GM12878 (cell line): ENCODE measurements around the gene VCX2. TPM values are rescaled to one million over a fixed set of nuclear protein-coding genes. Genes with fewer than 3 reads are reported as not detected.
"Not testable (repeated sequence)": the region's sequence is repeated elsewhere in the genome, so short reads cannot be mapped to it uniquely, and the experiment has no call there.

Experiments used
- ATAC-seq: fragments of 200-7000 bp; cut with Tn5 transposase; 3 replicates; pipeline ENCODE4 v1.9.1; 2020; ENCODE audit warnings: mild to moderate bottlenecking, moderate library complexity
- BruUV-seq: library from RNA; stranded (reverse); fragments of 400-500 nt; replicated peaks from 2 replicates; lab custom pipeline; 2021; lab: Mats Ljungman, UMichigan
- CTCF ChIA-PET: fragments of 300-600 bp; sonication (Branson Sonifier 250); formaldehyde crosslinking; extraction: SDS; loops from one replicate; lab custom pipeline; 2021; ENCODE audit warnings: inconsistent platforms; lab: Yijun Ruan, JAX
- POLR2A ChIA-PET: fragments of 350-600 bp; formaldehyde crosslinking; extraction: SDS; loops from one replicate; lab custom pipeline; 2021; ENCODE audit warnings: inconsistent platforms; lab: Charles Lee
- RAD21 ChIA-PET: fragments of 300-600 bp; sonication (Branson Sonifier 250); formaldehyde crosslinking; loops from one replicate; lab custom pipeline; 2023; ENCODE audit warnings: antibody characterized with exemption; ENCODE audit not compliant: unreplicated experiment; lab: Charles Lee
- SMC1A ChIA-PET: fragments of 300-600 bp; sonication (Branson Sonifier 250); formaldehyde crosslinking; loops from one replicate; lab custom pipeline; 2023; ENCODE audit not compliant: unreplicated experiment, uncharacterized antibody; lab: Charles Lee
- DNase-seq: peaks from one replicate; pipeline ENCODE4 v3.0.0-alpha.2; 2011; ENCODE audit warnings: low read depth, low spot score
- FAIRE-seq: peaks from 3 replicates; lab custom pipeline; 2011; peaks lifted over from hg19 to GRCh38; lab: Jason Lieb, UNC
- H2AFZ ChIP-seq: 2 replicates; pipeline ENCODE4 v1.6.0; 2011; ENCODE audit warnings: low read depth, low read length, control low read depth; ENCODE audit not compliant: control insufficient read depth
- H3K27ac ChIP-seq: 2 replicates; pipeline ENCODE4 v1.5.1; 2011; ENCODE audit warnings: control low read depth; ENCODE audit not compliant: control insufficient read depth, insufficient read depth
- H3K27me3 ChIP-seq, 2 experiments: replicated peaks in 1 of 2; 2 replicates each; pipeline versions ENCODE4 v1.6.0 to v1.6.1; 2011; ENCODE audit warnings: low read length in 1 of 2; ENCODE audit not compliant: control insufficient read depth in 2 of 2, insufficient read depth in 2 of 2
- H3K36me3 ChIP-seq, 2 experiments: 2 replicates each; pipeline ENCODE4 v1.5.1; 2011; ENCODE audit warnings: low read length in 1 of 2; ENCODE audit not compliant: control insufficient read depth in 2 of 2, insufficient read depth in 2 of 2
- H3K4me1 ChIP-seq: 2 replicates; pipeline ENCODE4 v1.6.1; 2011; ENCODE audit warnings: mild to moderate bottlenecking, low read length, moderate library complexity, mixed read lengths; ENCODE audit not compliant: control insufficient read depth, insufficient read depth
- H3K4me2 ChIP-seq: 2 replicates; pipeline ENCODE4 v1.6.0; 2011; ENCODE audit warnings: control low read depth; ENCODE audit not compliant: control insufficient read depth, insufficient read depth
- H3K4me3 ChIP-seq: fragments of 200-600 bp; sonication (generic); 2 replicates; pipeline ENCODE4 v1.5.1; 2016
- H3K79me2 ChIP-seq: 2 replicates; pipeline ENCODE4 v1.6.0; 2011; ENCODE audit warnings: low read length; ENCODE audit not compliant: control insufficient read depth, insufficient read depth
- H3K9ac ChIP-seq: 2 replicates; pipeline ENCODE4 v1.8.0; 2011; ENCODE audit warnings: low read length, control low read depth, mixed read lengths; ENCODE audit not compliant: control insufficient read depth, insufficient read depth
- H3K9me3 ChIP-seq: replicated peaks from 3 replicates; pipeline ENCODE4 v1.5.1; 2011; ENCODE audit warnings: mild to moderate bottlenecking, low read length; ENCODE audit not compliant: control insufficient read depth, insufficient read depth
- H4K20me1 ChIP-seq: 2 replicates; pipeline ENCODE4 v1.6.0; 2011; ENCODE audit not compliant: control insufficient read depth, insufficient read depth
- CHD1 ChIP-seq: IDR thresholded peaks from 2 replicates; pipeline ENCODE4 v1.6.1; 2012; ENCODE audit warnings: low read depth, low read length, improper control_type of control experiment
- EZH2 ChIP-seq: IDR thresholded peaks from 2 replicates; pipeline ENCODE4 v1.6.1; 2012; ENCODE audit warnings: low read depth, mild to moderate bottlenecking, control low read depth, inconsistent platforms, low read length, borderline replicate concordance; ENCODE audit not compliant: control insufficient read depth
- IRF5 ChIP-seq: fragments of 450-650 bp; IDR thresholded peaks from 2 replicates; pipeline ENCODE4 v1.6.1; 2017; ENCODE audit warnings: borderline replicate concordance
- MTA3 ChIP-seq: IDR thresholded peaks from 2 replicates; pipeline ENCODE4 v1.6.1; 2012; ENCODE audit warnings: low read length, inconsistent platforms, borderline replicate concordance
- ZNF384 ChIP-seq: IDR thresholded peaks from 2 replicates; pipeline ENCODE4 v1.6.1; 2012; ENCODE audit warnings: low read depth, mild to moderate bottlenecking, low read length, improper control_type of control experiment, borderline replicate concordance
- WGBS: methylation state at CpG from one replicate; pipeline ENCODE4 v1.1.6; 2016; ENCODE audit warnings: low lambda C conversion rate; ENCODE audit not compliant: insufficient replicate concordance, insufficient coverage; ENCODE audit errors: missing lambda C conversion rate; 5-methylcytosine and 5-hydroxymethylcytosine counted together
- in situ Hi-C: fragments of 300-500 bp; cut with MboI; formaldehyde crosslinking; loops from 9 replicates; pipeline ENCODE4 v1.14.3; 2018; ENCODE audit warnings: mixed read lengths
- intact Hi-C: fragments of 100-400 bp; cut with micrococcal nuclease; formaldehyde crosslinking; loops from one replicate; pipeline ENCODE4 v1.14.2; 2022; ENCODE audit not compliant: unreplicated experiment
- polyA plus RNA-seq, 11 experiments: library from polyadenylated mRNA; depleted of rRNA in 4 of 11; unstranded in 6 of 11; stranded (reverse) in 5 of 11; fragments of >200 nt; fragmentation: Nextera tagmentation in 4 of 11; fragmentation: Illumina TruSeq in 1 of 11; extraction: Ambion mirVana in 4 of 11; extraction: Trizol in 1 of 11; gene quantifications; 1 replicate in 1 of 11; 2 replicates in 10 of 11; pipeline versions ENCODE4 v1.2.1 to v1.2.3, GENCODE V29; 2011 to 2016; ENCODE audit warnings: inconsistent platforms in 2 of 11, missing spikeins in 2 of 11, low read depth in 1 of 11
- total RNA-seq, 4 experiments: library from RNA; depleted of rRNA in 3 of 4; stranded (reverse); fragments of >200 nt in 3 of 4; fragmentation: Illumina TruSeq in 1 of 4; extraction: Trizol in 1 of 4; gene quantifications; 2 replicates each; pipeline versions ENCODE4 v1.2.1 to v1.2.3, GENCODE V29; 2013 to 2021

VCX2 gene
- total and polyA plus RNA-seq, 10 of the 15 experiments (the other 5 are each of a cell fraction or from before 2014, with no cell fraction given): not detected

- POLR2A ChIA-PET, H2AFZ ChIP-seq, RAD21 ChIA-PET, H3K27ac ChIP-seq, ATAC-seq, H3K27me3 ChIP-seq, H3K9me3 ChIP-seq, BruUV-seq, DNase-seq, H4K20me1 ChIP-seq, H3K4me2 ChIP-seq, SMC1A ChIA-PET, H3K79me2 ChIP-seq, H3K4me1 ChIP-seq, H3K36me3 ChIP-seq, FAIRE-seq, H3K4me3 ChIP-seq, in situ Hi-C loops, H3K9ac ChIP-seq, intact Hi-C loops: not testable (repeated sequence)
- WGBS: 70% methylated on average over 7 of the region's 7 CpGs
- CTCF ChIA-PET: interaction anchor here (0.6 kb wide), 1 partner anchor 134 kb away, joined by 3 read pairs; no protein-coding TSS in a partner anchor
These were observed 17.1 kb downstream of the VCX2 start for GRCh38 chrX:8154011-8154410.

DNA sequence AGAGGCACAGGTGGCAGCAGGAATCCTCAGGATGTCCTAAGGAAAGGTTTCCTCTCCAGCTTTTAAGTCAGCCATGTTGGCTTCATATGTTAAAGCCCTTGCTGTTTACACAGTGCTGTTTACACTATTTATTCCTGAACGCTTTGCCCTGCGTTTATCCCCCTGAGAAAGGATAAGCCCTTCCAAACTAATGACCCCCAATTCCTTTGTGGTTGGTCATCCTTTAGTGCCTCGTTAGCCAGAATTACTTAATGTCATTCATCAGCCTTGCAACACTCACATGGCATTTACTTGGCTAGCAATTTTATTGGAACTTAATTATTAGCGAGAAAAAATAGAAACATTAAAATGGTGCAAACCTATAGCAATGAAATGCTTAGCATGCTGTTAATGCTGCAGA lies 23.8 kb downstream of the VCX2 start:
- no peak overlapping the region for H3K27ac ChIP-seq
- H3K4me1 ChIP-seq: no peaks in the 10 kb centered on the region
- no peak overlapping the region for H3K4me3 ChIP-seq
- intact Hi-C loops: no loop called here
- no peaks in the 10 kb centered on the region for H3K36me3 ChIP-seq
- ChIA-PET POLR2A (no interaction called here), SMC1A (no interaction called here), RAD21 (no interaction called here), CTCF (no interaction called here)
- WGBS: 49% methylated on average over 4 of the region's 4 CpGs
- DNase-seq (no peak), FAIRE-seq (no peak), ATAC-seq (no peak)
- in situ Hi-C loops: no loop called here
- H3K4me2 ChIP-seq: no peak overlapping the region
- H4K20me1 ChIP-seq: no peaks in the 10 kb centered on the region
- no peak overlapping the region for H3K9ac ChIP-seq
- no TSS peak for BruUV-seq
- H2AFZ ChIP-seq: no peak overlapping the region
- no peaks in the 10 kb centered on the region for H3K27me3 ChIP-seq
- H3K79me2 ChIP-seq: no peaks in the 10 kb centered on the region
- TF ChIP-seq EZH2 (no peak), ZNF384 (no peak), MTA3 (no peak), IRF5 (no peak), CHD1 (no peak)
- no peaks in the 10 kb centered on the region; the same call in 1 of the 3 replicates for H3K9me3 ChIP-seq
